ENCODE results near the gene ATL1.

The ATL1 gene

DNA sequence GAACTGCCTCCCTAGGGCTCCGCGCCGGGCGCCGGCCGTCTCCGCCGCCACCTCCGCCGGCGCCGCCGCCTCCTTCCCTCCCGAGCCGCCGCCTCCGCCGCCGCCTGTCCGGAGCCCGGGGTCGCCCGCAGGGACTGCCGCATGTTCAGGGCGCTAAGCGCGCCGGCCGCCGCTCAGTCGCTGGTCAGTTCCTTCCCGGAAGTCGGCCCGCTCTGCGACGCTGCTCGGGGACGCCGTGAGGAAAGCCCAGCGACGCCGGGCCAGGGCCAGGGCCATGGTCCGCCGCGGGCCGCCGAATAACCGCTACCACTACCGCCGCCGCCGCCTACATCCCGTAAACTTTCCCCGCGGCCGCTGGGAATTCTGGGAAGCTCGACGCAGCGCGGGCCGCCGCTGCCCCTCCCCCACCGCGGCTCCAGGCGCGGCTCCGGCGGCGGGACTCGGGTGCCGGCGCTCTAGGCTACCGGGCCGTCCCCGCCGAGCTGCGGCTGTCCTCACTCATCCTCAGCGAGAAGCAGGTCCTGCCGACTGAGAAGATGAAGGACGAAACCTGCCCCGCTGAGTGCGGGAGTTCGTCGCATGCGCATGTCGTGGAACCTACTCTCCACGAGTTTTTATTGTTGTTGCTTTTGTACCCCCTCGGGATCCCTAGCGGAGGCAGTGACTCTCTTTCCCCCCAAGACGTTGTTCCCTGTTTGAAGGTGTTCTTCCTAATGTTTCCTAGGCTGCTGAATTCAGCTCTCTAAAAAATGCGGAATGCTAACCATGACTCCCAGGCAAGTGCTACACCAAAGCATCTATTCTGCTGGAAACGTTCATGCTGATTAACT lies 108.3 kb downstream of the ATL1 start, which contains the start of gene SAV1 (continued):
- TF ChIP-seq, protein P1, sequence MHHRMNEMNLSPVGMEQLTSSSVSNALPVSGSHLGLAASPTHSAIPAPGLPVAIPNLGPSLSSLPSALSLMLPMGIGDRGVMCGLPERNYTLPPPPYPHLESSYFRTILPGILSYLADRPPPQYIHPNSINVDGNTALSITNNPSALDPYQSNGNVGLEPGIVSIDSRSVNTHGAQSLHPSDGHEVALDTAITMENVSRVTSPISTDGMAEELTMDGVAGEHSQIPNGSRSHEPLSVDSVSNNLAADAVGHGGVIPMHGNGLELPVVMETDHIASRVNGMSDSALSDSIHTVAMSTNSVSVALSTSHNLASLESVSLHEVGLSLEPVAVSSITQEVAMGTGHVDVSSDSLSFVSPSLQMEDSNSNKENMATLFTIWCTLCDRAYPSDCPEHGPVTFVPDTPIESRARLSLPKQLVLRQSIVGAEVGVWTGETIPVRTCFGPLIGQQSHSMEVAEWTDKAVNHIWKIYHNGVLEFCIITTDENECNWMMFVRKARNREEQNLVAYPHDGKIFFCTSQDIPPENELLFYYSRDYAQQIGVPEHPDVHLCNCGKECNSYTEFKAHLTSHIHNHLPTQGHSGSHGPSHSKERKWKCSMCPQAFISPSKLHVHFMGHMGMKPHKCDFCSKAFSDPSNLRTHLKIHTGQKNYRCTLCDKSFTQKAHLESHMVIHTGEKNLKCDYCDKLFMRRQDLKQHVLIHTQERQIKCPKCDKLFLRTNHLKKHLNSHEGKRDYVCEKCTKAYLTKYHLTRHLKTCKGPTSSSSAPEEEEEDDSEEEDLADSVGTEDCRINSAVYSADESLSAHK (tag by site-specific recombination; IDR thresholded peaks at IDR 0.05): no peak
- TF ChIP-seq, protein P2, sequence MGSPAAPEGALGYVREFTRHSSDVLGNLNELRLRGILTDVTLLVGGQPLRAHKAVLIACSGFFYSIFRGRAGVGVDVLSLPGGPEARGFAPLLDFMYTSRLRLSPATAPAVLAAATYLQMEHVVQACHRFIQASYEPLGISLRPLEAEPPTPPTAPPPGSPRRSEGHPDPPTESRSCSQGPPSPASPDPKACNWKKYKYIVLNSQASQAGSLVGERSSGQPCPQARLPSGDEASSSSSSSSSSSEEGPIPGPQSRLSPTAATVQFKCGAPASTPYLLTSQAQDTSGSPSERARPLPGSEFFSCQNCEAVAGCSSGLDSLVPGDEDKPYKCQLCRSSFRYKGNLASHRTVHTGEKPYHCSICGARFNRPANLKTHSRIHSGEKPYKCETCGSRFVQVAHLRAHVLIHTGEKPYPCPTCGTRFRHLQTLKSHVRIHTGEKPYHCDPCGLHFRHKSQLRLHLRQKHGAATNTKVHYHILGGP (tag by site-specific recombination; IDR thresholded peaks at IDR 0.05): no peak
- TF ChIP-seq, protein P3, sequence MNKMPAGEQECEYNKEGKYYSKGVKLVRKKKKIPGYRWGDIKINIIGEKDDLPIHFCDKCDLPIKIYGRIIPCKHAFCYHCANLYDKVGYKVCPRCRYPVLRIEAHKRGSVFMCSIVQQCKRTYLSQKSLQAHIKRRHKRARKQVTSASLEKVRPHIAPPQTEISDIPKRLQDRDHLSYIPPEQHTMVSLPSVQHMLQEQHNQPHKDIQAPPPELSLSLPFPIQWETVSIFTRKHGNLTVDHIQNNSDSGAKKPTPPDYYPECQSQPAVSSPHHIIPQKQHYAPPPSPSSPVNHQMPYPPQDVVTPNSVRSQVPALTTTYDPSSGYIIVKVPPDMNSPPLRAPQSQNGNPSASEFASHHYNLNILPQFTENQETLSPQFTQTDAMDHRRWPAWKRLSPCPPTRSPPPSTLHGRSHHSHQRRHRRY (tag by site-specific recombination; IDR thresholded peaks at IDR 0.05): no peak
- TF ChIP-seq ZNF184 (tag by site-specific recombination; IDR thresholded peaks at IDR 0.05) (no peak), ZNF354C (tag by site-specific recombination; IDR thresholded peaks at IDR 0.05; ENCODE audit: borderline replicate concordance, low read depth) (no peak), ZNF549 (tag by site-specific recombination; IDR thresholded peaks at IDR 0.05) (no peak), BCL11B (tag by site-specific recombination; IDR thresholded peaks at IDR 0.05; ENCODE audit: low read depth) (no peak), ZNF660 (tag by site-specific recombination; IDR thresholded peaks at IDR 0.05) (peak; percentile 52), ZBTB1 (tag by site-specific recombination; IDR thresholded peaks at IDR 0.05) (no peak), ZNF544 (tag by site-specific recombination; IDR thresholded peaks at IDR 0.05) (no peak), ZNF239 (tag by site-specific recombination; IDR thresholded peaks at IDR 0.05) (no peak), ZNF658 (tag by site-specific recombination; IDR thresholded peaks at IDR 0.05) (no peak), ZSCAN16 (tag by site-specific recombination; IDR thresholded peaks at IDR 0.05) (no peak), ZNF423 (tag by site-specific recombination; IDR thresholded peaks at IDR 0.05) (no peak), ZFP41 (tag by site-specific recombination; IDR thresholded peaks at IDR 0.05; ENCODE audit: borderline replicate concordance) (no peak), ZSCAN30 (tag by site-specific recombination; IDR thresholded peaks at IDR 0.05) (peak; percentile 92), ZFP3 (tag by site-specific recombination; IDR thresholded peaks at IDR 0.05; ENCODE audit: low read depth) (no peak)
- TF ChIP-seq, protein P4, sequence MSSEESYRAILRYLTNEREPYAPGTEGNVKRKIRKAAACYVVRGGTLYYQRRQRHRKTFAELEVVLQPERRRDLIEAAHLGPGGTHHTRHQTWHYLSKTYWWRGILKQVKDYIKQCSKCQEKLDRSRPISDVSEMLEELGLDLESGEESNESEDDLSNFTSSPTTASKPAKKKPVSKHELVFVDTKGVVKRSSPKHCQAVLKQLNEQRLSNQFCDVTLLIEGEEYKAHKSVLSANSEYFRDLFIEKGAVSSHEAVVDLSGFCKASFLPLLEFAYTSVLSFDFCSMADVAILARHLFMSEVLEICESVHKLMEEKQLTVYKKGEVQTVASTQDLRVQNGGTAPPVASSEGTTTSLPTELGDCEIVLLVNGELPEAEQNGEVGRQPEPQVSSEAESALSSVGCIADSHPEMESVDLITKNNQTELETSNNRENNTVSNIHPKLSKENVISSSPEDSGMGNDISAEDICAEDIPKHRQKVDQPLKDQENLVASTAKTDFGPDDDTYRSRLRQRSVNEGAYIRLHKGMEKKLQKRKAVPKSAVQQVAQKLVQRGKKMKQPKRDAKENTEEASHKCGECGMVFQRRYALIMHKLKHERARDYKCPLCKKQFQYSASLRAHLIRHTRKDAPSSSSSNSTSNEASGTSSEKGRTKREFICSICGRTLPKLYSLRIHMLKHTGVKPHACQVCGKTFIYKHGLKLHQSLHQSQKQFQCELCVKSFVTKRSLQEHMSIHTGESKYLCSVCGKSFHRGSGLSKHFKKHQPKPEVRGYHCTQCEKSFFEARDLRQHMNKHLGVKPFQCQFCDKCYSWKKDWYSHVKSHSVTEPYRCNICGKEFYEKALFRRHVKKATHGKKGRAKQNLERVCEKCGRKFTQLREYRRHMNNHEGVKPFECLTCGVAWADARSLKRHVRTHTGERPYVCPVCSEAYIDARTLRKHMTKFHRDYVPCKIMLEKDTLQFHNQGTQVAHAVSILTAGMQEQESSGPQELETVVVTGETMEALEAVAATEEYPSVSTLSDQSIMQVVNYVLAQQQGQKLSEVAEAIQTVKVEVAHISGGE (tag by site-specific recombination; conservative IDR thresholded peaks at IDR 0.05; ENCODE audit: low read depth): peak; percentile 47; the same call in 1 of the 2 replicates
- TF ChIP-seq, protein P5, sequence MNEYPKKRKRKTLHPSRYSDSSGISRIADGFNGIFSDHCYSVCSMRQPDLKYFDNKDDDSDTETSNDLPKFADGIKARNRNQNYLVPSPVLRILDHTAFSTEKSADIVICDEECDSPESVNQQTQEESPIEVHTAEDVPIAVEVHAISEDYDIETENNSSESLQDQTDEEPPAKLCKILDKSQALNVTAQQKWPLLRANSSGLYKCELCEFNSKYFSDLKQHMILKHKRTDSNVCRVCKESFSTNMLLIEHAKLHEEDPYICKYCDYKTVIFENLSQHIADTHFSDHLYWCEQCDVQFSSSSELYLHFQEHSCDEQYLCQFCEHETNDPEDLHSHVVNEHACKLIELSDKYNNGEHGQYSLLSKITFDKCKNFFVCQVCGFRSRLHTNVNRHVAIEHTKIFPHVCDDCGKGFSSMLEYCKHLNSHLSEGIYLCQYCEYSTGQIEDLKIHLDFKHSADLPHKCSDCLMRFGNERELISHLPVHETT (tag by site-specific recombination; IDR thresholded peaks at IDR 0.05): no peak
- TF ChIP-seq, protein P6, sequence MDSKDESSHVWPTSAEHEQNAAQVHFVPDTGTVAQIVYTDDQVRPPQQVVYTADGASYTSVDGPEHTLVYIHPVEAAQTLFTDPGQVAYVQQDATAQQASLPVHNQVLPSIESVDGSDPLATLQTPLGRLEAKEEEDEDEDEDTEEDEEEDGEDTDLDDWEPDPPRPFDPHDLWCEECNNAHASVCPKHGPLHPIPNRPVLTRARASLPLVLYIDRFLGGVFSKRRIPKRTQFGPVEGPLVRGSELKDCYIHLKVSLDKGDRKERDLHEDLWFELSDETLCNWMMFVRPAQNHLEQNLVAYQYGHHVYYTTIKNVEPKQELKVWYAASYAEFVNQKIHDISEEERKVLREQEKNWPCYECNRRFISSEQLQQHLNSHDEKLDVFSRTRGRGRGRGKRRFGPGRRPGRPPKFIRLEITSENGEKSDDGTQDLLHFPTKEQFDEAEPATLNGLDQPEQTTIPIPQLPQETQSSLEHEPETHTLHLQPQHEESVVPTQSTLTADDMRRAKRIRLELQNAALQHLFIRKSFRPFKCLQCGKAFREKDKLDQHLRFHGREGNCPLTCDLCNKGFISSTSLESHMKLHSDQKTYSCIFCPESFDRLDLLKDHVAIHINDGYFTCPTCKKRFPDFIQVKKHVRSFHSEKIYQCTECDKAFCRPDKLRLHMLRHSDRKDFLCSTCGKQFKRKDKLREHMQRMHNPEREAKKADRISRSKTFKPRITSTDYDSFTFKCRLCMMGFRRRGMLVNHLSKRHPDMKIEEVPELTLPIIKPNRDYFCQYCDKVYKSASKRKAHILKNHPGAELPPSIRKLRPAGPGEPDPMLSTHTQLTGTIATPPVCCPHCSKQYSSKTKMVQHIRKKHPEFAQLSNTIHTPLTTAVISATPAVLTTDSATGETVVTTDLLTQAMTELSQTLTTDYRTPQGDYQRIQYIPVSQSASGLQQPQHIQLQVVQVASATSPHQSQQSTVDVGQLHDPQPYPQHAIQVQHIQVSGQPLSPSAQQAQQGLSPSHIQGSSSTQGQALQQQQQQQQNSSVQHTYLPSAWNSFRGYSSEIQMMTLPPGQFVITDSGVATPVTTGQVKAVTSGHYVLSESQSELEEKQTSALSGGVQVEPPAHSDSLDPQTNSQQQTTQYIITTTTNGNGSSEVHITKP (tag by site-specific recombination; IDR thresholded peaks at IDR 0.05): no peak
- TF ChIP-seq, protein P7, sequence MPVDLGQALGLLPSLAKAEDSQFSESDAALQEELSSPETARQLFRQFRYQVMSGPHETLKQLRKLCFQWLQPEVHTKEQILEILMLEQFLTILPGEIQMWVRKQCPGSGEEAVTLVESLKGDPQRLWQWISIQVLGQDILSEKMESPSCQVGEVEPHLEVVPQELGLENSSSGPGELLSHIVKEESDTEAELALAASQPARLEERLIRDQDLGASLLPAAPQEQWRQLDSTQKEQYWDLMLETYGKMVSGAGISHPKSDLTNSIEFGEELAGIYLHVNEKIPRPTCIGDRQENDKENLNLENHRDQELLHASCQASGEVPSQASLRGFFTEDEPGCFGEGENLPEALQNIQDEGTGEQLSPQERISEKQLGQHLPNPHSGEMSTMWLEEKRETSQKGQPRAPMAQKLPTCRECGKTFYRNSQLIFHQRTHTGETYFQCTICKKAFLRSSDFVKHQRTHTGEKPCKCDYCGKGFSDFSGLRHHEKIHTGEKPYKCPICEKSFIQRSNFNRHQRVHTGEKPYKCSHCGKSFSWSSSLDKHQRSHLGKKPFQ (tag by site-specific recombination; IDR thresholded peaks at IDR 0.05): no peak

Data from HEK293 (cell line).